C4-2B (cell line): ENCODE results near the gene SNRNP70.

Experiments used
- CTCF ChIP-seq: fragments of 450-650 bp; conservative IDR thresholded peaks from 2 replicates; pipeline ENCODE4 v1.5.1; 2017; ENCODE audit warnings: mild to moderate bottlenecking
- ZFX ChIP-seq: fragments of 450-650 bp; IDR thresholded peaks from 2 replicates; pipeline ENCODE4 v1.6.1; 2017

GRCh38 chr19:49092686-49093085 is 7.4 kb downstream of the SNRNP70 start:
- TF ChIP-seq CTCF (no peak), ZFX (no peak)
